WTC11 (cell line): ENCODE results near the gene ITPR3. TPM values are rescaled to one million over a fixed set of nuclear protein-coding genes. Genes with fewer than 3 reads are reported as not detected.
A peak's percentile ranks its signal among the peaks of the same experiment; 100 is the strongest.

ENCODE experiments used
- ATAC-seq: fragments of 200-7000 bp; cut with Tn5 transposase; 2 replicates; pipeline ENCODE4 v1.10.0; 2021; ENCODE audit warnings: mild to moderate bottlenecking, moderate library complexity
- CTCF ChIA-PET: fragments of 300-600 bp; sonication (Branson Sonifier 250); formaldehyde crosslinking; loops from one replicate; lab custom pipeline; 2021; ENCODE audit warnings: antibody characterized with exemption; lab: Charles Lee
- POLR2A ChIA-PET: fragments of 350-600 bp; sonication (Branson Sonifier 250); formaldehyde crosslinking; loops from one replicate; lab custom pipeline; 2021; ENCODE audit warnings: antibody characterized with exemption; lab: Charles Lee
- DNase-seq: peaks from one replicate; pipeline ENCODE4 v3.0.0; 2021; ENCODE audit warnings: low spot score
- H3K27ac Mint-ChIP-seq: 2 replicates; pipeline ENCODE4 v1.8.0; 2021; ENCODE audit warnings: mixed read lengths
- H3K27me3 Mint-ChIP-seq: 2 replicates; pipeline ENCODE4 v1.8.0; 2021; ENCODE audit warnings: low read depth, mild to moderate bottlenecking, moderate library complexity, mixed read lengths
- H3K36me3 Mint-ChIP-seq: 2 replicates; pipeline ENCODE4 v1.8.0; 2021; ENCODE audit warnings: mixed read lengths
- H3K4me1 Mint-ChIP-seq: 2 replicates; pipeline ENCODE4 v1.8.0; 2022; ENCODE audit warnings: mixed read lengths
- H3K4me3 Mint-ChIP-seq: 2 replicates; pipeline ENCODE4 v1.8.0; 2021; ENCODE audit warnings: mild to moderate bottlenecking, moderate library complexity, mixed read lengths
- H3K9me3 Mint-ChIP-seq: 2 replicates; pipeline ENCODE4 v1.8.0; 2021; ENCODE audit warnings: mixed read lengths
- CBFB ChIP-seq: sonication (generic); formaldehyde crosslinking; IDR thresholded peaks from 2 replicates; pipeline ENCODE4 v1.8.1; 2022; ENCODE audit warnings: mild to moderate bottlenecking, low read depth, missing genetic modification reagents
- GTF2I ChIP-seq: fragments of 250-450 bp; sonication (Bioruptor Pico); conservative IDR thresholded peaks from 2 replicates; pipeline ENCODE4 v1.4.0; 2021; ENCODE audit warnings: mild to moderate bottlenecking
- IRF2 ChIP-seq: sonication (generic); formaldehyde crosslinking; IDR thresholded peaks from 2 replicates; pipeline ENCODE4 v1.8.0; 2022; ENCODE audit warnings: low read depth, missing genetic modification reagents, borderline replicate concordance
- KAT7 ChIP-seq: sonication (generic); formaldehyde crosslinking; IDR thresholded peaks from 2 replicates; pipeline ENCODE4 v1.8.1; 2023; ENCODE audit warnings: missing genetic modification reagents, mild to moderate bottlenecking, borderline replicate concordance
- NR1H2 ChIP-seq: sonication (generic); formaldehyde crosslinking; IDR thresholded peaks from 2 replicates; pipeline ENCODE4 v1.9.0; 2021; ENCODE audit warnings: mild to moderate bottlenecking, moderate library complexity, missing genetic modification reagents
- NR3C1 ChIP-seq: sonication (generic); formaldehyde crosslinking; conservative IDR thresholded peaks from 2 replicates; pipeline ENCODE4 v1.8.1; 2023; ENCODE audit warnings: low read depth, mild to moderate bottlenecking, missing genetic modification reagents
- SMAD4 ChIP-seq: sonication (generic); formaldehyde crosslinking; IDR thresholded peaks from 2 replicates; pipeline ENCODE4 v1.8.0; 2022; ENCODE audit warnings: mild to moderate bottlenecking, missing genetic modification reagents
- TEAD1 ChIP-seq: sonication (generic); formaldehyde crosslinking; IDR thresholded peaks from 2 replicates; pipeline ENCODE4 v1.8.0; 2022; ENCODE audit warnings: mild to moderate bottlenecking, missing genetic modification reagents
- TEAD4 ChIP-seq: sonication (generic); formaldehyde crosslinking; IDR thresholded peaks from 2 replicates; pipeline ENCODE4 v1.8.0; 2022; ENCODE audit warnings: mild to moderate bottlenecking, missing genetic modification reagents
- ZNF232 ChIP-seq: sonication (generic); formaldehyde crosslinking; IDR thresholded peaks from 2 replicates; pipeline ENCODE4 v1.8.0; 2022; ENCODE audit warnings: mild to moderate bottlenecking, missing genetic modification reagents
- ZNF263 ChIP-seq: sonication (generic); formaldehyde crosslinking; IDR thresholded peaks from 2 replicates; pipeline ENCODE4 v1.8.1; 2022; ENCODE audit warnings: low read depth, mild to moderate bottlenecking, moderate library complexity, missing genetic modification reagents
- ZNF317 ChIP-seq: sonication (generic); formaldehyde crosslinking; IDR thresholded peaks from 2 replicates; pipeline ENCODE4 v1.8.1; 2023; ENCODE audit warnings: low read depth, mild to moderate bottlenecking, moderate library complexity, missing genetic modification reagents, borderline replicate concordance
- ZNF396 ChIP-seq: fragments of 250-450 bp; sonication (Bioruptor Pico); IDR thresholded peaks from 2 replicates; pipeline ENCODE4 v1.8.0; 2021; ENCODE audit warnings: mild to moderate bottlenecking, moderate library complexity, borderline replicate concordance
- ZNF423 ChIP-seq: fragments of 250-450 bp; sonication (Bioruptor Pico); IDR thresholded peaks from 2 replicates; pipeline ENCODE4 v2.1.2; 2022; ENCODE audit warnings: mild to moderate bottlenecking, moderate library complexity
- total RNA-seq: library from RNA; stranded (reverse); gene quantifications from 3 replicates; pipeline ENCODE4 v1.2.3, GENCODE V29; 2021
- TF ChIP-seq, protein P1 (sequence below): sonication (generic); formaldehyde crosslinking; IDR thresholded peaks from 2 replicates; pipeline ENCODE4 v1.8.0; 2023; ENCODE audit warnings: mild to moderate bottlenecking, missing genetic modification reagents
- TF ChIP-seq, protein P2 (sequence below): fragments of 250-450 bp; sonication (Bioruptor Pico); IDR thresholded peaks from 2 replicates; pipeline ENCODE4 v1.8.0; 2021; ENCODE audit warnings: mild to moderate bottlenecking
- TF ChIP-seq, protein P3 (sequence below): fragments of 250-450 bp; sonication (Bioruptor Pico); conservative IDR thresholded peaks from 2 replicates; pipeline ENCODE4 v1.9.0; 2021; ENCODE audit warnings: mild to moderate bottlenecking

ITPR3 gene
- total RNA-seq, 1 experiment from 2014 or later, result 47.3 TPM

DNA sequence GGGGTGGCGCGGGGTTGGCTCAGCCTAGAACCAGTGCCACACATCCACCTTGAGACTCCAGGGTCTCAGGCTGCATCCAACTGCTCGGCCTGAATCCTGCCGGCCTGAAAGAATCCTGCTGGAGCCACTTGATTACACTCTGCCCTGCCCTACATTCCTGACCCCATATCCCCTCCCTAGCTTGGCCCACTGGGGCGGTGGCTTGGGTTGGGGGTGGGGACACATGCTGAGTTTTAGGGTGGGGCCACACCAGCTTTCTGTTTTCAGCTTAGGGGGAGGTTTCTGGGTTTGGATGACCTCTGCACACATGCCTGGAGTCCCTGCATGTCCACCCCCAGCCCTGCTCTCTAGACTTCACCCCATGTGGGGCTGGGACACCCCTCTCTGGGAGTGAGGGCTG, 6.8 kb downstream of the ITPR3 start:
- ChIA-PET CTCF (interaction anchor here (1.2 kb wide), 1 partner anchor 38 kb away, joined by 6 read pairs; no protein-coding TSS in a partner anchor), POLR2A (no interaction called here)
- H3K27me3 Mint-ChIP-seq, result peaks cover 3% of the 10 kb centered on the region; the same call in 1 of the 2 replicates
- DNase-seq, result no peak
- no peaks in the 10 kb centered on the region for H3K9me3 Mint-ChIP-seq
- TF ChIP-seq TEAD4 (CRISPR knock-in tag) (no peak), ZNF263 (CRISPR knock-in tag) (no peak), ZNF317 (CRISPR knock-in tag) (no peak), NR3C1 (CRISPR knock-in tag) (no peak), CBFB (CRISPR knock-in tag) (no peak)
- peak overlapping the region; percentile 88; the same call in 1 of the 2 replicates for H3K27ac Mint-ChIP-seq
- H3K4me3 Mint-ChIP-seq, result no peak overlapping the region
- H3K36me3 Mint-ChIP-seq, result no peaks in the 10 kb centered on the region; the same call in 1 of the 2 replicates
- no peak for ATAC-seq
- peaks cover 53% of the 10 kb centered on the region for H3K4me1 Mint-ChIP-seq

DNA sequence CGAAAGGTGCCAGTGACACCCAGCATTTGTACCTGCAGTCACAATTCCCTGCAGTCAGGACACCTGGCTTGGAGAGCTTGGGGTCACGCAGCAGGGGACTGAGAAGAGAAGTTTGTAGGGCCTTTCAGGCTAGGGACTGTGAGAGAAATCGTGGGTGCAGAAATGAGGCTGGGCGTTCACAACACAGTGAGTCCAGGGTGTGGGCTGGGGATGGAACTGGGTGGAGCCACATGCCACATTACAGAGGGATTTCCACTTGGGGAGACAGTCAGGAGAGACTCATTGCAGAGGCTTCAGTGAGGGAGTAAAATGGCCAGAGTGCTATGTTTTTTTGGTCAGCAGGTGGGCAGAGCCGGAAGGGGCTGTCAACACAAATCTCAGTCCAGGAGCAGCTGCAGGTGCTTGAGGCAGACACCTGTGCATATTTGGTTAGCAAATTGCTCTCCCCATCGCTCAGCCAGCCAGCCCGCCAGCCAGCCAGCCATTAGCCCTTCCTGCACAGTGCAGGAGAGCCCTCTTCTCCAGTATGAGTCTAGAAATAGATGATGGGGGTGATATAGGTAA, 7.4 kb downstream of the ITPR3 start:
- ChIA-PET CTCF (interaction anchor here (1.2 kb wide), 2 partner anchors 25 to 39 kb away, joined by 3 to 6 read pairs; no protein-coding TSS in a partner anchor), POLR2A (interaction anchor here (0.7 kb wide), 1 partner anchor 219 kb away, joined by 4 read pairs; no protein-coding TSS in a partner anchor)
- Mint-ChIP-seq H3K9me3 (no peaks in the 10 kb centered on the region), H3K27me3 (peaks cover 7% of the 10 kb centered on the region; the same call in 1 of the 2 replicates), H3K4me3 (no peak overlapping the region), H3K4me1 (peaks cover 49% of the 10 kb centered on the region), H3K27ac (peak overlapping the region; percentile 88; the same call in 1 of the 2 replicates), H3K36me3 (no peaks in the 10 kb centered on the region; the same call in 1 of the 2 replicates)
- no peak for DNase-seq
- TF ChIP-seq SMAD4 (CRISPR knock-in tag) (no peak), ZNF423 (CRISPR knock-in tag) (no peak), KAT7 (CRISPR knock-in tag) (no peak), IRF2 (CRISPR knock-in tag) (no peak), TEAD1 (no peak), ZNF232 (CRISPR knock-in tag) (no peak), ZNF396 (CRISPR knock-in tag) (no peak), GTF2I (CRISPR knock-in tag) (no peak), NR1H2 (CRISPR knock-in tag) (no peak)
- TF ChIP-seq, protein P1, sequence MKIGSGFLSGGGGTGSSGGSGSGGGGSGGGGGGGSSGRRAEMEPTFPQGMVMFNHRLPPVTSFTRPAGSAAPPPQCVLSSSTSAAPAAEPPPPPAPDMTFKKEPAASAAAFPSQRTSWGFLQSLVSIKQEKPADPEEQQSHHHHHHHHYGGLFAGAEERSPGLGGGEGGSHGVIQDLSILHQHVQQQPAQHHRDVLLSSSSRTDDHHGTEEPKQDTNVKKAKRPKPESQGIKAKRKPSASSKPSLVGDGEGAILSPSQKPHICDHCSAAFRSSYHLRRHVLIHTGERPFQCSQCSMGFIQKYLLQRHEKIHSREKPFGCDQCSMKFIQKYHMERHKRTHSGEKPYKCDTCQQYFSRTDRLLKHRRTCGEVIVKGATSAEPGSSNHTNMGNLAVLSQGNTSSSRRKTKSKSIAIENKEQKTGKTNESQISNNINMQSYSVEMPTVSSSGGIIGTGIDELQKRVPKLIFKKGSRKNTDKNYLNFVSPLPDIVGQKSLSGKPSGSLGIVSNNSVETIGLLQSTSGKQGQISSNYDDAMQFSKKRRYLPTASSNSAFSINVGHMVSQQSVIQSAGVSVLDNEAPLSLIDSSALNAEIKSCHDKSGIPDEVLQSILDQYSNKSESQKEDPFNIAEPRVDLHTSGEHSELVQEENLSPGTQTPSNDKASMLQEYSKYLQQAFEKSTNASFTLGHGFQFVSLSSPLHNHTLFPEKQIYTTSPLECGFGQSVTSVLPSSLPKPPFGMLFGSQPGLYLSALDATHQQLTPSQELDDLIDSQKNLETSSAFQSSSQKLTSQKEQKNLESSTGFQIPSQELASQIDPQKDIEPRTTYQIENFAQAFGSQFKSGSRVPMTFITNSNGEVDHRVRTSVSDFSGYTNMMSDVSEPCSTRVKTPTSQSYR (CRISPR knock-in tag), result no peak
- TF ChIP-seq, protein P2, sequence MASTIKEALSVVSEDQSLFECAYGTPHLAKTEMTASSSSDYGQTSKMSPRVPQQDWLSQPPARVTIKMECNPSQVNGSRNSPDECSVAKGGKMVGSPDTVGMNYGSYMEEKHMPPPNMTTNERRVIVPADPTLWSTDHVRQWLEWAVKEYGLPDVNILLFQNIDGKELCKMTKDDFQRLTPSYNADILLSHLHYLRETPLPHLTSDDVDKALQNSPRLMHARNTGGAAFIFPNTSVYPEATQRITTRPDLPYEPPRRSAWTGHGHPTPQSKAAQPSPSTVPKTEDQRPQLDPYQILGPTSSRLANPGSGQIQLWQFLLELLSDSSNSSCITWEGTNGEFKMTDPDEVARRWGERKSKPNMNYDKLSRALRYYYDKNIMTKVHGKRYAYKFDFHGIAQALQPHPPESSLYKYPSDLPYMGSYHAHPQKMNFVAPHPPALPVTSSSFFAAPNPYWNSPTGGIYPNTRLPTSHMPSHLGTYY, result no peak
- TF ChIP-seq, protein P3, sequence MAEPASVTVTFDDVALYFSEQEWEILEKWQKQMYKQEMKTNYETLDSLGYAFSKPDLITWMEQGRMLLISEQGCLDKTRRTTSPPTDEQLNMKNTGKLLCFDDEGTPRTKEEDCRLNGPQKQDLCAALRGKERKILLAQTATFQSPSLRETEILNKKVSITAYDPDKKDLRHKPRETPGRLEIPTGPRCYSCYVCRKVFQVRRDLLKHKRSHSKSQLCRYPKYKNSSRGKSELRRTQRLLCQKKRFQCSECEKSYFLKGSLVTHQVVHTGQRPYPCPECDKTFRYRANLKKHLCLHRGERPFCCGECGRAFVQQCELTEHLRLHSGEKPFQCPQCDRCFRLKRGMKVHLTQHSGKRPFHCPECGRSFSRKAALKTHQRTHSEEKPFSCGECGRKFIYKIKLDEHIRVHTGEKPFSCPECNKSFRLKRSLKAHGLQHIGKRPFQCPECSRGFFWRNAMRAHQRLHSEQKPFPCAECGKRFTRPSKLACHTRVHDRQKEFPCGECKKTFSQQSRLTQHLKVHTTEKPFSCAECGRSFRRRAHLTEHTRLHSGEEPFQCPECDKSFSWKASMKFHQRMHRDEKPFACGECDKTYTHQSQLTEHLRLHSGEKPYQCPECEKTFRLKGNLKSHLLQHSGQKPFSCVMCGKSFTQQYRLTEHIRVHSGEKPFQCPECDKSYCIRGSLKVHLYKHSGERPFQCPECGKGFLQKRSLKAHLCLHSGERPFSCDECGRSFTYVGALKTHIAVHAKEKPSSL (CRISPR knock-in tag), result no peak
- ATAC-seq, result no peak
